Tibial nerve (tissue), 3 donors: ENCODE results near the gene OR14C36.

Source experiments
- CTCF ChIP-seq, 5 experiments: fragments of 200-600 bp in 3 of 5; fragments of 450-650 bp in 2 of 5; sonication (generic) in 3 of 5; IDR thresholded peaks; one replicate each; pipeline ENCODE4 v1.5.1; 2016 to 2019; ENCODE audit warnings: antibody characterized with exemption in 5 of 5, mild to moderate bottlenecking in 3 of 5, moderate library complexity in 2 of 5
- POLR2A ChIP-seq, 2 donors: fragments of 450-650 bp; IDR thresholded peaks; one replicate each; pipeline ENCODE4 v1.6.1; 2017; ENCODE audit warnings: antibody characterized with exemption in 2 of 2, mild to moderate bottlenecking in 2 of 2, moderate library complexity in 2 of 2

- TF ChIP-seq CTCF (IDR thresholded peaks at IDR 0.05): no peak
- TF ChIP-seq POLR2A (IDR thresholded peaks at IDR 0.05): no peak
Observed at GRCh38 chr1:248366609-248367008, 18.0 kb downstream of the OR14C36 start.
